HepG2 (cell line): ENCODE results near the gene DLX3. TPM values are rescaled to one million over a fixed set of nuclear protein-coding genes. Genes with fewer than 3 reads are reported as not detected.

Experiments
- ATAC-seq: fragments of 200-7000 bp; cut with Tn5 transposase; 3 replicates; pipeline ENCODE4 v1.9.1; 2020; ENCODE audit warnings: mild to moderate bottlenecking, moderate library complexity
- BruUV-seq: library from RNA; stranded (reverse); fragments of 400-500 nt; replicated peaks from 2 replicates; lab custom pipeline; 2021; lab: Mats Ljungman, UMichigan
- CTCF ChIA-PET: fragments of 300-600 bp; formaldehyde crosslinking; extraction: SDS; loops from one replicate; lab custom pipeline; 2021; ENCODE audit warnings: low total read pairs, inconsistent platforms, low intra/inter-chr PET ratio; lab: Yijun Ruan, JAX
- POLR2A ChIA-PET: fragments of 350-600 bp; sonication (Branson Sonifier 250); formaldehyde crosslinking; loops from one replicate; lab custom pipeline; 2020; ENCODE audit warnings: antibody characterized with exemption, inconsistent platforms; lab: Yijun Ruan, JAX
- DNase-seq: peaks from one replicate; pipeline ENCODE4 v3.0.0-alpha.2; 2015; ENCODE audit warnings: low spot score
- FAIRE-seq: peaks from 3 replicates; lab custom pipeline; 2011; peaks lifted over from hg19 to GRCh38; lab: Jason Lieb, UNC
- H2AFZ ChIP-seq: one replicate; pipeline ENCODE4 v1.6.1; 2011; ENCODE audit warnings: low read length, inconsistent platforms
- H3K27ac ChIP-seq: fragments of 300-600 bp; 3 replicates; pipeline ENCODE4 v1.8.0; 2011; ENCODE audit warnings: mixed run types, mild to moderate bottlenecking, mixed read lengths, low read length, inconsistent platforms; ENCODE audit not compliant: insufficient read depth; ENCODE audit errors: extremely low read length
- H3K27me3 ChIP-seq, 2 experiments: fragments of 200-600 bp in 1 of 2; 2 replicates in 1 of 2; 3 replicates in 1 of 2; pipeline versions ENCODE4 v1.6.0 to v1.8.0; 2011; ENCODE audit warnings: low read length in 2 of 2, mild to moderate bottlenecking in 2 of 2, moderate library complexity in 2 of 2, inconsistent platforms in 1 of 2; ENCODE audit not compliant: insufficient read depth in 2 of 2, control insufficient read depth in 1 of 2
- H3K36me3 ChIP-seq, 2 experiments: fragments of 200-600 bp in 1 of 2; replicated peaks in 1 of 2; 2 replicates in 1 of 2; 3 replicates in 1 of 2; pipeline versions ENCODE4 v1.5.1 to v1.8.0; 2011; ENCODE audit warnings: low read length in 2 of 2, inconsistent platforms in 1 of 2; ENCODE audit not compliant: insufficient read depth in 2 of 2, control insufficient read depth in 1 of 2
- H3K4me1 ChIP-seq: 2 replicates; pipeline ENCODE4 v1.5.1; 2012; ENCODE audit warnings: low read length, inconsistent platforms; ENCODE audit not compliant: insufficient read depth
- H3K4me2 ChIP-seq: 2 replicates; pipeline ENCODE4 v1.6.0; 2011; ENCODE audit warnings: low read depth, low read length, inconsistent platforms
- H3K4me3 ChIP-seq, 3 experiments: fragments of 200-600 bp in 1 of 3; sonication (generic), shearing (Covaris generic) in 1 of 3; replicated peaks in 1 of 3; 2 replicates each; pipeline ENCODE4 v1.5.1; 2011 to 2016; ENCODE audit warnings: low read length in 3 of 3, inconsistent platforms in 2 of 3, low read depth in 2 of 3, mild to moderate bottlenecking in 2 of 3, control low read depth in 1 of 3, mixed read lengths in 1 of 3; ENCODE audit not compliant: insufficient read depth in 1 of 3
- H3K79me2 ChIP-seq: one replicate; pipeline ENCODE4 v1.6.1; 2011; ENCODE audit warnings: low read length, inconsistent platforms; ENCODE audit not compliant: insufficient read depth
- H3K9ac ChIP-seq: 2 replicates; pipeline ENCODE4 v1.6.0; 2011; ENCODE audit warnings: mild to moderate bottlenecking, low read depth, low read length, inconsistent platforms; ENCODE audit not compliant: insufficient read depth
- H3K9me3 ChIP-seq: 2 replicates; pipeline ENCODE4 v1.5.1; 2012; ENCODE audit warnings: mild to moderate bottlenecking, low read length
- H4K20me1 ChIP-seq: 2 replicates; pipeline ENCODE4 v1.6.0; 2011; ENCODE audit warnings: inconsistent platforms, mild to moderate bottlenecking, low read length, moderate library complexity; ENCODE audit not compliant: insufficient read depth
- DR1 ChIP-seq: sonication (generic); formaldehyde crosslinking; IDR thresholded peaks from 2 replicates; pipeline ENCODE4 v1.8.0; 2021; ENCODE audit warnings: mild to moderate bottlenecking, missing genetic modification reagents, inconsistent platforms
- HOXA9 ChIP-seq: sonication (generic); formaldehyde crosslinking; IDR thresholded peaks from 2 replicates; pipeline ENCODE4 v1.8.1; 2022; ENCODE audit warnings: missing genetic modification reagents, mild to moderate bottlenecking, moderate library complexity, borderline replicate concordance
- TOPORS ChIP-seq: sonication (generic); formaldehyde crosslinking; IDR thresholded peaks from 2 replicates; pipeline ENCODE4 v1.8.0; 2023; ENCODE audit warnings: mild to moderate bottlenecking, missing genetic modification reagents
- ZFP36 ChIP-seq: fragments of 150-350 bp; IDR thresholded peaks from 2 replicates; pipeline ENCODE4 v1.6.1; 2018; ENCODE audit warnings: borderline replicate concordance, low read length, low read depth; ENCODE audit not compliant: partially characterized antibody
- WGBS: methylation state at CpG from one replicate; pipeline ENCODE4 v1.1.6; 2017; ENCODE audit warnings: low lambda C conversion rate; 5-methylcytosine and 5-hydroxymethylcytosine counted together
- in situ Hi-C: cut with HindIII; loops from 2 replicates; pipeline ENCODE4 v1.10.0; 2017; ENCODE audit warnings: low pct_unique_long_range_greater_than_20kb; ENCODE audit not compliant: extremely low pct_ligation_motif_present
- intact Hi-C: fragments of 100-400 bp; cut with micrococcal nuclease; formaldehyde crosslinking; loops from one replicate; pipeline ENCODE4 v1.10.0; 2022; ENCODE audit not compliant: unreplicated experiment
- polyA plus RNA-seq, 8 experiments: library from polyadenylated mRNA; depleted of rRNA in 3 of 8; stranded (reverse) in 7 of 8; unstranded in 1 of 8; fragments of >200 nt; fragmentation: Illumina TruSeq in 4 of 8; extraction: Trizol in 4 of 8; gene quantifications; 2 replicates each; pipeline versions ENCODE4 v1.2.1 to v1.2.3, GENCODE V29; 2011 to 2016; ENCODE audit warnings: low read depth in 4 of 8, missing spikeins in 1 of 8, mixed read lengths in 1 of 8; ENCODE audit not compliant: insufficient read depth in 1 of 8
- total RNA-seq, 5 experiments: library from RNA; depleted of rRNA; stranded (reverse); fragments of >200 nt; fragmentation: Illumina TruSeq; extraction: Trizol; gene quantifications; 2 replicates each; pipeline ENCODE4 v1.2.3, GENCODE V29; 2016; ENCODE audit warnings: low read depth in 1 of 5
- TF ChIP-seq, protein P1 (sequence below): sonication (generic); formaldehyde crosslinking; IDR thresholded peaks from 2 replicates; pipeline ENCODE4 v1.5.0; 2020; ENCODE audit warnings: mild to moderate bottlenecking, missing genetic modification reagents, borderline replicate concordance

The DLX3 gene
- total and polyA plus RNA-seq, 2 of the 13 experiments (the other 11 are each of a cell fraction or from before 2014, with no cell fraction given) = 0.03 TPM; not detected in 1

DNA sequence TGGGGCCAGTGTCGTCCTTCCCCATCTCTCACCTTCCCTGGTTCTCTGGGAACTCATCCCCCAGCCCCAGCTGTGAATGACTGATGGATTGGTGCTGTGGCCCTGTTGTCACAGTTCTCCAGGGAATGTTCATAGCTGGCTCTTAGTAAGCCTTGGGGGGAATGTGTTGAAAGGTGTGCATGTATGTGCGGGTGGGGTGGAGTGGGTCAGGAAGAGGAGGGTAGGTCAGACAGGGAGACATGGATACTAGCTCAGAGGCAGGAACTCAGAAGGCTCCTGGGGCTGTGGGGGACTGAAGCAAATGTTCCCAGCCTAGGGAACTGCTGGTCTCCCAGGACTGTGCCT is 21.8 kb downstream of the DLX3 start:
- no peak overlapping the region for H3K27ac ChIP-seq
- no TSS peak for BruUV-seq
- peaks cover 4% of the 10 kb centered on the region; the same call in 1 of the 2 replicates for H4K20me1 ChIP-seq
- no peak for TF ChIP-seq HOXA9 (CRISPR knock-in tag)
- TF ChIP-seq, protein P1, sequence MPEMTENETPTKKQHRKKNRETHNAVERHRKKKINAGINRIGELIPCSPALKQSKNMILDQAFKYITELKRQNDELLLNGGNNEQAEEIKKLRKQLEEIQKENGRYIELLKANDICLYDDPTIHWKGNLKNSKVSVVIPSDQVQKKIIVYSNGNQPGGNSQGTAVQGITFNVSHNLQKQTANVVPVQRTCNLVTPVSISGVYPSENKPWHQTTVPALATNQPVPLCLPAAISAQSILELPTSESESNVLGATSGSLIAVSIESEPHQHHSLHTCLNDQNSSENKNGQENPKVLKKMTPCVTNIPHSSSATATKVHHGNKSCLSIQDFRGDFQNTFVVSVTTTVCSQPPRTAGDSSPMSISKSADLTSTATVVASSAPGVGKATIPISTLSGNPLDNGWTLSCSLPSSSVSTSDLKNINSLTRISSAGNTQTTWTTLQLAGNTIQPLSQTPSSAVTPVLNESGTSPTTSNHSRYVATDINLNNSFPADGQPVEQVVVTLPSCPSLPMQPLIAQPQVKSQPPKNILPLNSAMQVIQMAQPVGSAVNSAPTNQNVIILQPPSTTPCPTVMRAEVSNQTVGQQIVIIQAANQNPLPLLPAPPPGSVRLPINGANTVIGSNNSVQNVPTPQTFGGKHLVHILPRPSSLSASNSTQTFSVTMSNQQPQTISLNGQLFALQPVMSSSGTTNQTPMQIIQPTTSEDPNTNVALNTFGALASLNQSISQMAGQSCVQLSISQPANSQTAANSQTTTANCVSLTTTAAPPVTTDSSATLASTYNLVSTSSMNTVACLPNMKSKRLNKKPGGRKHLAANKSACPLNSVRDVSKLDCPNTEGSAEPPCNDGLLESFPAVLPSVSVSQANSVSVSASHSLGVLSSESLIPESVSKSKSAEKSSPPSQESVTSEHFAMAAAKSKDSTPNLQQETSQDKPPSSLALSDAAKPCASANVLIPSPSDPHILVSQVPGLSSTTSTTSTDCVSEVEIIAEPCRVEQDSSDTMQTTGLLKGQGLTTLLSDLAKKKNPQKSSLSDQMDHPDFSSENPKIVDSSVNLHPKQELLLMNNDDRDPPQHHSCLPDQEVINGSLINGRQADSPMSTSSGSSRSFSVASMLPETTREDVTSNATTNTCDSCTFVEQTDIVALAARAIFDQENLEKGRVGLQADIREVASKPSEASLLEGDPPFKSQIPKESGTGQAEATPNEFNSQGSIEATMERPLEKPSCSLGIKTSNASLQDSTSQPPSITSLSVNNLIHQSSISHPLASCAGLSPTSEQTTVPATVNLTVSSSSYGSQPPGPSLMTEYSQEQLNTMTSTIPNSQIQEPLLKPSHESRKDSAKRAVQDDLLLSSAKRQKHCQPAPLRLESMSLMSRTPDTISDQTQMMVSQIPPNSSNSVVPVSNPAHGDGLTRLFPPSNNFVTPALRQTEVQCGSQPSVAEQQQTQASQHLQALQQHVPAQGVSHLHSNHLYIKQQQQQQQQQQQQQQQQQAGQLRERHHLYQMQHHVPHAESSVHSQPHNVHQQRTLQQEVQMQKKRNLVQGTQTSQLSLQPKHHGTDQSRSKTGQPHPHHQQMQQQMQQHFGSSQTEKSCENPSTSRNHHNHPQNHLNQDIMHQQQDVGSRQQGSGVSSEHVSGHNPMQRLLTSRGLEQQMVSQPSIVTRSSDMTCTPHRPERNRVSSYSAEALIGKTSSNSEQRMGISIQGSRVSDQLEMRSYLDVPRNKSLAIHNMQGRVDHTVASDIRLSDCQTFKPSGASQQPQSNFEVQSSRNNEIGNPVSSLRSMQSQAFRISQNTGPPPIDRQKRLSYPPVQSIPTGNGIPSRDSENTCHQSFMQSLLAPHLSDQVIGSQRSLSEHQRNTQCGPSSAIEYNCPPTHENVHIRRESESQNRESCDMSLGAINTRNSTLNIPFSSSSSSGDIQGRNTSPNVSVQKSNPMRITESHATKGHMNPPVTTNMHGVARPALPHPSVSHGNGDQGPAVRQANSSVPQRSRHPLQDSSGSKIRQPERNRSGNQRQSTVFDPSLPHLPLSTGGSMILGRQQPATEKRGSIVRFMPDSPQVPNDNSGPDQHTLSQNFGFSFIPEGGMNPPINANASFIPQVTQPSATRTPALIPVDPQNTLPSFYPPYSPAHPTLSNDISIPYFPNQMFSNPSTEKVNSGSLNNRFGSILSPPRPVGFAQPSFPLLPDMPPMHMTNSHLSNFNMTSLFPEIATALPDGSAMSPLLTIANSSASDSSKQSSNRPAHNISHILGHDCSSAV (CRISPR knock-in tag) = no peak
- no peak for TF ChIP-seq TOPORS (CRISPR knock-in tag)
- TF ChIP-seq DR1 (CRISPR knock-in tag) = no peak
- no peak for TF ChIP-seq ZFP36
- CTCF ChIA-PET = no interaction called here
- 20% methylated on average over 2 of the region's 2 CpGs for WGBS
- FAIRE-seq (no peak), DNase-seq (no peak), ATAC-seq (no peak)
- no peak overlapping the region for H3K4me3 ChIP-seq
- no peaks in the 10 kb centered on the region for H3K36me3 ChIP-seq
- no peak overlapping the region for H3K9ac ChIP-seq
- no peak overlapping the region for H3K4me2 ChIP-seq
- H2AFZ ChIP-seq = no peak overlapping the region
- POLR2A ChIA-PET = no interaction called here
- in situ Hi-C loops = no loop called here
- peaks cover 40 to 96% of the 10 kb centered on the region in 2 experiments for H3K27me3 ChIP-seq
- no peaks in the 10 kb centered on the region for H3K9me3 ChIP-seq
- H3K79me2 ChIP-seq = no peaks in the 10 kb centered on the region
- intact Hi-C loops = no loop called here
- peaks cover 36% of the 10 kb centered on the region for H3K4me1 ChIP-seq
